ENCODE measurements around the gene GNAL.

Gene GNAL

GRCh38 chr18:11884396-11885030 lies 195.4 kb downstream of the GNAL start:
- Histone ChIP-seq H3K4me3 (ENCODE audit: low read depth, low read length) (no peak overlapping the region), H3K27ac (no peak overlapping the region), H3K27me3 (ENCODE audit: insufficient read depth, low read depth, severe bottlenecking) (no peaks in the 10 kb centered on the region), H3K36me3 (no peaks in the 10 kb centered on the region), H3K9me3 (ENCODE audit: severe bottlenecking) (no peaks in the 10 kb centered on the region)
- no peak for DNase-seq
- TF ChIP-seq CTCF (IDR thresholded peaks at IDR 0.05; ENCODE audit: low read depth, low read length), result no peak

GRCh38 chr18:11885278-11885947 lies 196.3 kb downstream of the GNAL start:
- H3K9me3 ChIP-seq (ENCODE audit: severe bottlenecking), result no peaks in the 10 kb centered on the region
- no peak overlapping the region for H3K4me3 ChIP-seq (ENCODE audit: low read depth, low read length)
- H3K27me3 ChIP-seq (ENCODE audit: insufficient read depth, low read depth, severe bottlenecking), result no peaks in the 10 kb centered on the region
- no peak for DNase-seq
- H3K36me3 ChIP-seq, result no peaks in the 10 kb centered on the region
- TF ChIP-seq CTCF (IDR thresholded peaks at IDR 0.05; ENCODE audit: low read depth, low read length), result no peak
- no peak overlapping the region for H3K27ac ChIP-seq

GRCh38 chr18:11886577-11887110 lies 197.6 kb downstream of the GNAL start:
- H3K27me3 ChIP-seq (ENCODE audit: insufficient read depth, low read depth, severe bottlenecking), result no peaks in the 10 kb centered on the region
- no peaks in the 10 kb centered on the region for H3K36me3 ChIP-seq
- no peak for DNase-seq
- H3K27ac ChIP-seq, result no peak overlapping the region
- no peak overlapping the region for H3K4me3 ChIP-seq (ENCODE audit: low read depth, low read length)
- TF ChIP-seq CTCF (IDR thresholded peaks at IDR 0.05; ENCODE audit: low read depth, low read length), result no peak
- no peaks in the 10 kb centered on the region for H3K9me3 ChIP-seq (ENCODE audit: severe bottlenecking)

GRCh38 chr18:11887328-11888128 lies 198.5 kb downstream of the GNAL start:
- DNase-seq, result no peak
- H3K36me3 ChIP-seq, result no peaks in the 10 kb centered on the region
- H3K9me3 ChIP-seq (ENCODE audit: severe bottlenecking), result no peaks in the 10 kb centered on the region
- no peak for TF ChIP-seq CTCF (IDR thresholded peaks at IDR 0.05; ENCODE audit: low read depth, low read length)
- H3K4me3 ChIP-seq (ENCODE audit: low read depth, low read length), result no peak overlapping the region
- no peaks in the 10 kb centered on the region for H3K27me3 ChIP-seq (ENCODE audit: insufficient read depth, low read depth, severe bottlenecking)
- no peak overlapping the region for H3K27ac ChIP-seq

GRCh38 chr18:11888726-11889125 lies 199.7 kb downstream of the GNAL start:
- Histone ChIP-seq H3K9me3 (ENCODE audit: severe bottlenecking) (no peaks in the 10 kb centered on the region), H3K36me3 (no peaks in the 10 kb centered on the region), H3K27ac (no peak overlapping the region), H3K4me3 (ENCODE audit: low read depth, low read length) (no peak overlapping the region), H3K27me3 (ENCODE audit: insufficient read depth, low read depth, severe bottlenecking) (no peaks in the 10 kb centered on the region)
- TF ChIP-seq CTCF (IDR thresholded peaks at IDR 0.05; ENCODE audit: low read depth, low read length), result no peak
- DNase-seq, result no peak
